NCI-H187 (cell line): ENCODE measurements around the gene DHRS7B.
"Not testable (repeated sequence)": the region's sequence is repeated elsewhere in the genome, so short reads cannot be mapped to it uniquely, and the experiment has no call there.

Source experiments
- DNase-seq, 2 experiments: peaks; one replicate each; lab custom pipeline; 2025; lab: John Stamatoyannopoulos, UW

DHRS7B gene

GRCh38 chr17:21210411-21211076 lies 83.8 kb downstream of the DHRS7B start:
- no peak for DNase-seq

- no peak for DNase-seq
Observed at GRCh38 chr17:21211825-21212479, 85.2 kb downstream of the DHRS7B start.

- no peak for DNase-seq
Observed at GRCh38 chr17:21212826-21213637, 86.3 kb downstream of the DHRS7B start.

GRCh38 chr17:21213638-21214014 lies 86.9 kb downstream of the DHRS7B start:
- DNase-seq, result no peak

GRCh38 chr17:21214015-21214776 lies 87.4 kb downstream of the DHRS7B start, which contains the start of gene TMEM11:
TSS of gene TMEM11 (minus strand) at chr17:21214161. CDS start at chr17:21214152, 9 bp downstream.
- DNase-seq, result peak; percentile 61 to 70

GRCh38 chr17:21214777-21215541 lies 88.2 kb downstream of the DHRS7B start:
- no peak for DNase-seq

GRCh38 chr17:21215935-21216334 lies 89.2 kb downstream of the DHRS7B start:
- DNase-seq, result no peak

GRCh38 chr17:21217346-21217745 lies 90.6 kb downstream of the DHRS7B start:
- DNase-seq, result no peak

- no peak for DNase-seq
Observed at GRCh38 chr17:21218101-21218500, 91.3 kb downstream of the DHRS7B start.

GRCh38 chr17:21218831-21219380 lies 92.1 kb downstream of the DHRS7B start:
- no peak for DNase-seq

GRCh38 chr17:21223086-21223485 lies 96.3 kb downstream of the DHRS7B start:
- DNase-seq, result no peak

- not testable (repeated sequence) for DNase-seq
Observed at GRCh38 chr17:21227277-21227676, 100.5 kb downstream of the DHRS7B start.

GRCh38 chr17:21228111-21228510 lies 101.3 kb downstream of the DHRS7B start:
- DNase-seq, result no peak

- DNase-seq, result no peak
Observed at GRCh38 chr17:21228845-21229244, 102.1 kb downstream of the DHRS7B start.

GRCh38 chr17:21231533-21231932 lies 104.8 kb downstream of the DHRS7B start:
- DNase-seq, result no peak

- no peak for DNase-seq
Observed at GRCh38 chr17:21232033-21232749, 105.4 kb downstream of the DHRS7B start.

GRCh38 chr17:21233581-21234347 lies 107.0 kb downstream of the DHRS7B start:
- no peak for DNase-seq

GRCh38 chr17:21235921-21236320 lies 109.2 kb downstream of the DHRS7B start:
- DNase-seq, result no peak

GRCh38 chr17:21239680-21240368 lies 113.1 kb downstream of the DHRS7B start:
- DNase-seq, result no peak
